IPS DF 19.7 (cell line): ENCODE data around the gene DYSF.

Source experiments
- DNase-seq: peaks from one replicate; pipeline ENCODE4 v3.0.0-alpha.2; 2013; ENCODE audit warnings: low read depth, low spot score

The DYSF gene

GRCh38 chr2:71725836-71726235, 272.5 kb downstream of the DYSF start:
- DNase-seq, result no peak

GRCh38 chr2:71727562-71727961, 274.2 kb downstream of the DYSF start:
- DNase-seq, result no peak

GRCh38 chr2:71728036-71728435, 274.7 kb downstream of the DYSF start:
- DNase-seq, result no peak

- no peak for DNase-seq
These were observed 277.5 kb downstream of the DYSF start for GRCh38 chr2:71730785-71731383.

GRCh38 chr2:71734620-71735019, 281.3 kb downstream of the DYSF start:
- no peak for DNase-seq

GRCh38 chr2:71735676-71736075, 282.3 kb downstream of the DYSF start:
- DNase-seq, result no peak
